ENCODE measurements around the gene DUSP10. TPM values are rescaled to one million over a fixed set of nuclear protein-coding genes. Genes with fewer than 3 reads are reported as not detected.

Gene DUSP10
- total RNA-seq, 4 donors from 2014 or later, result 1.6 to 7.2 (median 4.9) TPM

- H3K27ac ChIP-seq, result no peak overlapping the region
- intact Hi-C loops (cut with DNase I; ENCODE audit: low total_unique reads), result no loop called here
- no peaks in the 10 kb centered on the region for H3K9me3 ChIP-seq
- DNase-seq, result no peak
- H3K4me3 ChIP-seq, result no peak overlapping the region
- TF ChIP-seq POLR2AphosphoS5 (IDR thresholded peaks at IDR 0.05) (no peak), EP300 (IDR thresholded peaks at IDR 0.05; ENCODE audit: low read depth) (no peak), POLR2A (IDR thresholded peaks at IDR 0.05) (no peak), CTCF (IDR thresholded peaks at IDR 0.05) (no peak)
- in situ Hi-C loops (cut with MboI; ENCODE audit: low pct_ligation_motif_present in 1 of 4, low pct_unique_long_range_greater_than_20kb in 1 of 4, low sequenced_read_pairs in 3 of 4), result loop anchor here in 1 of 4 donors (10.0 kb wide), 1 partner anchor 679 kb away; no protein-coding TSS in a partner anchor
- H3K4me1 ChIP-seq, result no peaks in the 10 kb centered on the region
- WGBS, 2 donors (ENCODE audit: low coverage in 1 of 2), result 12 to 21% methylated on average over 2 of the region's 2 CpGs
- H3K36me3 ChIP-seq, result no peaks in the 10 kb centered on the region
- H3K27me3 ChIP-seq, result no peaks in the 10 kb centered on the region
Observed at GRCh38 chr1:221765527-221765926, 23.6 kb upstream of the DUSP10 start.

- no peaks in the 10 kb centered on the region for H3K4me1 ChIP-seq
- in situ Hi-C loops (cut with MboI; ENCODE audit: low pct_ligation_motif_present in 1 of 4, low pct_unique_long_range_greater_than_20kb in 1 of 4, low sequenced_read_pairs in 3 of 4), result loop anchor here in 1 of 4 donors (10.0 kb wide), 1 partner anchor 683 kb away; no protein-coding TSS in a partner anchor
- H3K4me3 ChIP-seq, result no peak overlapping the region
- intact Hi-C loops (cut with DNase I; ENCODE audit: low total_unique reads), result no loop called here
- no peak for DNase-seq
- no peaks in the 10 kb centered on the region for H3K9me3 ChIP-seq
- no peaks in the 10 kb centered on the region for H3K36me3 ChIP-seq
- H3K27me3 ChIP-seq, result no peaks in the 10 kb centered on the region
- H3K27ac ChIP-seq, result no peak overlapping the region
- 90 to 100% methylated on average over 2 of the region's 2 CpGs for whole genome bisulfite sequencing, 2 donors (ENCODE audit: low coverage in 1 of 2)
- TF ChIP-seq EP300 (IDR thresholded peaks at IDR 0.05; ENCODE audit: low read depth) (no peak), POLR2A (IDR thresholded peaks at IDR 0.05) (no peak), POLR2AphosphoS5 (IDR thresholded peaks at IDR 0.05) (no peak), CTCF (IDR thresholded peaks at IDR 0.05) (no peak)
Observed at GRCh38 chr1:221762121-221762520, 20.2 kb upstream of the DUSP10 start.

GRCh38 chr1:221761354-221762002 lies 19.6 kb upstream of the DUSP10 start:
- TF ChIP-seq POLR2AphosphoS5 (IDR thresholded peaks at IDR 0.05) (no peak), EP300 (IDR thresholded peaks at IDR 0.05; ENCODE audit: low read depth) (no peak), CTCF (IDR thresholded peaks at IDR 0.05) (no peak), POLR2A (IDR thresholded peaks at IDR 0.05) (no peak)
- no peak overlapping the region for H3K27ac ChIP-seq
- no peaks in the 10 kb centered on the region for H3K27me3 ChIP-seq
- no peak overlapping the region for H3K4me3 ChIP-seq
- 78 to 87% methylated on average over 4 of the region's 4 CpGs for WGBS, 2 donors (ENCODE audit: low coverage in 1 of 2)
- in situ Hi-C loops (cut with MboI; ENCODE audit: low pct_ligation_motif_present in 1 of 4, low pct_unique_long_range_greater_than_20kb in 1 of 4, low sequenced_read_pairs in 3 of 4) (loop anchor here in 1 of 4 donors (10.0 kb wide), 1 partner anchor 683 kb away; no protein-coding TSS in a partner anchor), intact Hi-C loops (cut with DNase I; ENCODE audit: low total_unique reads) (no loop called here)
- H3K9me3 ChIP-seq, result no peaks in the 10 kb centered on the region
- no peak for DNase-seq
- no peaks in the 10 kb centered on the region for H3K4me1 ChIP-seq
- no peaks in the 10 kb centered on the region for H3K36me3 ChIP-seq

- Histone ChIP-seq H3K4me1 (no peaks in the 10 kb centered on the region), H3K36me3 (no peaks in the 10 kb centered on the region), H3K27ac (no peak overlapping the region), H3K27me3 (no peaks in the 10 kb centered on the region), H3K4me3 (no peak overlapping the region), H3K9me3 (no peaks in the 10 kb centered on the region)
- TF ChIP-seq CTCF (IDR thresholded peaks at IDR 0.05) (no peak), POLR2AphosphoS5 (IDR thresholded peaks at IDR 0.05) (no peak), EP300 (IDR thresholded peaks at IDR 0.05; ENCODE audit: low read depth) (no peak), POLR2A (IDR thresholded peaks at IDR 0.05) (no peak)
- 84 to 93% methylated on average over 3 of the region's 3 CpGs for WGBS, 2 donors (ENCODE audit: low coverage in 1 of 2)
- no peak for DNase-seq
- intact Hi-C loops (cut with DNase I; ENCODE audit: low total_unique reads) (no loop called here), in situ Hi-C loops (cut with MboI; ENCODE audit: low pct_ligation_motif_present in 1 of 4, low pct_unique_long_range_greater_than_20kb in 1 of 4, low sequenced_read_pairs in 3 of 4) (loop anchor here in 1 of 4 donors (10.0 kb wide), 1 partner anchor 684 kb away; no protein-coding TSS in a partner anchor)
Observed at GRCh38 chr1:221760911-221761310, 19.0 kb upstream of the DUSP10 start.
